Heart left ventricle (tissue), 13 donors: ENCODE results near the gene RAB3GAP1.

Experiments used
- CTCF ChIP-seq, 12 donors: fragments of 200-600 bp; sonication (generic) in 4 of 12; IDR thresholded peaks; one replicate each; pipeline versions ENCODE4 v1.5.0 to v1.8.0; 2018 to 2022; ENCODE audit warnings: antibody characterized with exemption in 12 of 12, mild to moderate bottlenecking in 5 of 12
- POLR2A ChIP-seq, 2 donors: fragments of 450-650 bp; IDR thresholded peaks; one replicate each; pipeline ENCODE4 v1.6.1; 2017; ENCODE audit warnings: antibody characterized with exemption in 2 of 2, mild to moderate bottlenecking in 2 of 2, moderate library complexity in 2 of 2
- donor health status: ischemic (EF 13 %, LVEDD 7.1; RV severe dilation, severe dysfunction).
- donor health status: DM: no; HTN: yes; CAD: no.
- donor health status: DM: no; HTN: no; CAD: no.
- donor health status: ischemic (EF 25% LVEDD 6.9; RV normal size, moderate dysfunction).
- donor health status: ischemic (EF 25% LVEDD 5.7; RV mildly dilated, moderate dysfunction).
- donor health status: ischemic (EF 35%, LVEDD 5.7; RV mildly dilated, moderate dysfunction).
- donor health status: nonischemic (EF 11% LVEDD 7.7; RV severe dilation, severe dysfunction).
- donor health status: DM: yes; HTN: yes; CAD: no.
- donor health status: PGD.
- donor health status: ischemic (EF 29% LVEDD 5.4; RV normal size, mild dysfunction).
- donor health status: nonischemic (EF 23%, LVEDD 6.1; RV moderate dilation, normal function).

DNA sequence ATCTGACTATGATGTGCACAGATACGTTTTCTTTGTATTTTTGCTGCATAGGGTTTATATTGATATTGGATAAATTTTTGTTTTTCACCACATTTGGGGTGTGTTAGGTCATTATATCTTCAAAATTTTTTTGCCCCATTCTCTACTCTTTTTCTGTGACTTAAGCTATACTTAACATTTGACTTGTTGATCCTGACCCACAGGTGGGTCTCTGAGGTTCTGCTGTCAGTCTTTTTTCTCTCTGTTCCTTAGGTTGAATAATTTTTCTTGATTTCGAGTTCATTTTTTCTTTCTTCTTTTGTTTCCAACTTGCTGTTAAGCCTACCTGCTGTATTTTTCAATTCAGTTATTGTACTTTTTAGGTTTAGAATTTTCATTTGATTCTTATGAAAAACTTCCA is 12.1 kb downstream of the RAB3GAP1 start:
- TF ChIP-seq CTCF (IDR thresholded peaks at IDR 0.05) (no peak), POLR2A (IDR thresholded peaks at IDR 0.05) (no peak)
